SK-N-SH treated with all-trans-retinoic acid at 6 μM for 48 hours (cell line): Measurements from ENCODE around the gene CBL.

ENCODE experiments used
- ATAC-seq: fragments of 200-7000 bp; cut with Tn5 transposase; 3 replicates; pipeline ENCODE4 v1.9.1; 2020; ENCODE audit warnings: mild to moderate bottlenecking, moderate library complexity
- ARNTL ChIP-seq: fragments of 450-650 bp; formaldehyde crosslinking; IDR thresholded peaks from 2 replicates; pipeline ENCODE4 v1.5.0; 2020; ENCODE audit warnings: low read depth, mild to moderate bottlenecking, moderate library complexity, borderline replicate concordance
- BACH2 ChIP-seq: fragments of 250-450 bp; sonication (Bioruptor Pico); IDR thresholded peaks from 2 replicates; pipeline ENCODE4 v1.9.0; 2021; ENCODE audit warnings: mild to moderate bottlenecking, borderline replicate concordance
- CSDC2 ChIP-seq: fragments of 250-450 bp; sonication (Bioruptor Pico); IDR thresholded peaks from 2 replicates; pipeline ENCODE4 v1.5.0; 2020; ENCODE audit warnings: mild to moderate bottlenecking, moderate library complexity
- GLIS3 ChIP-seq: fragments of 250-450 bp; sonication (Bioruptor Pico); IDR thresholded peaks from 2 replicates; pipeline ENCODE4 v1.5.0; 2020; ENCODE audit warnings: mild to moderate bottlenecking, moderate library complexity
- ISL1 ChIP-seq: fragments of 250-450 bp; sonication (Bioruptor Pico); IDR thresholded peaks from 2 replicates; pipeline ENCODE4 v2.1.2; 2022; ENCODE audit warnings: mild to moderate bottlenecking, moderate library complexity
- PPARA ChIP-seq: fragments of 250-450 bp; sonication (Bioruptor Pico); IDR thresholded peaks from 2 replicates; pipeline ENCODE4 v1.5.0; 2020; ENCODE audit warnings: mild to moderate bottlenecking, borderline replicate concordance
- RARB ChIP-seq: fragments of 250-450 bp; sonication (Bioruptor Pico); IDR thresholded peaks from 2 replicates; pipeline ENCODE4 v1.8.0; 2021; ENCODE audit warnings: mild to moderate bottlenecking, moderate library complexity
- SNAI2 ChIP-seq: fragments of 250-450 bp; sonication (Bioruptor Pico); IDR thresholded peaks from 2 replicates; pipeline ENCODE4 v1.5.0; 2020; ENCODE audit warnings: mild to moderate bottlenecking, moderate library complexity
- TCF4 ChIP-seq: fragments of 250-450 bp; sonication (Bioruptor Pico); IDR thresholded peaks from 2 replicates; pipeline ENCODE4 v1.8.0; 2021; ENCODE audit warnings: mild to moderate bottlenecking, moderate library complexity, borderline replicate concordance
- TOX ChIP-seq: fragments of 250-450 bp; sonication (Bioruptor Pico); IDR thresholded peaks from 2 replicates; pipeline ENCODE4 v1.8.0; 2021; ENCODE audit warnings: mild to moderate bottlenecking, moderate library complexity, borderline replicate concordance
- ZC3H10 ChIP-seq: fragments of 250-450 bp; sonication (Bioruptor Pico); IDR thresholded peaks from 2 replicates; pipeline ENCODE4 v1.5.1; 2021; ENCODE audit warnings: mild to moderate bottlenecking, moderate library complexity
- ZFP3 ChIP-seq: fragments of 250-450 bp; sonication (Bioruptor Pico); IDR thresholded peaks from 2 replicates; pipeline ENCODE4 v1.5.0; 2020; ENCODE audit warnings: mild to moderate bottlenecking, moderate library complexity
- ZFP30 ChIP-seq: fragments of 450-650 bp; formaldehyde crosslinking; IDR thresholded peaks from 2 replicates; pipeline ENCODE4 v1.5.0; 2022; ENCODE audit warnings: mild to moderate bottlenecking, moderate library complexity
- ZNF565 ChIP-seq: fragments of 450-650 bp; formaldehyde crosslinking; conservative IDR thresholded peaks from 2 replicates; pipeline ENCODE4 v1.5.0; 2020; ENCODE audit warnings: low read depth, mild to moderate bottlenecking, moderate library complexity
- ZNF70 ChIP-seq: fragments of 450-650 bp; formaldehyde crosslinking; IDR thresholded peaks from 2 replicates; pipeline ENCODE4 v1.5.0; 2020; ENCODE audit warnings: mild to moderate bottlenecking, moderate library complexity
- ZNF8 ChIP-seq: fragments of 450-650 bp; formaldehyde crosslinking; IDR thresholded peaks from 2 replicates; pipeline ENCODE4 v1.5.0; 2020; ENCODE audit warnings: mild to moderate bottlenecking, moderate library complexity
- TF ChIP-seq, protein P1 (sequence below): fragments of 250-450 bp; sonication (Bioruptor Pico); IDR thresholded peaks from 2 replicates; pipeline ENCODE4 v1.5.0; 2020; ENCODE audit warnings: mild to moderate bottlenecking, moderate library complexity
- TF ChIP-seq, protein P2 (sequence below): fragments of 250-450 bp; sonication (Bioruptor Pico); IDR thresholded peaks from 2 replicates; pipeline ENCODE4 v1.5.1; 2021; ENCODE audit warnings: mild to moderate bottlenecking, moderate library complexity
- TF ChIP-seq, protein P3 (sequence below): fragments of 250-450 bp; sonication (Bioruptor Pico); IDR thresholded peaks from 2 replicates; pipeline ENCODE4 v1.5.1; 2020; ENCODE audit warnings: low read depth, mild to moderate bottlenecking, moderate library complexity
- TF ChIP-seq, protein P4 (sequence below): fragments of 250-450 bp; sonication (Bioruptor Pico); IDR thresholded peaks from 2 replicates; pipeline ENCODE4 v1.8.0; 2020; ENCODE audit warnings: mild to moderate bottlenecking, moderate library complexity, borderline replicate concordance
- TF ChIP-seq, protein P5 (sequence below): fragments of 250-450 bp; sonication (Bioruptor Pico); IDR thresholded peaks from 2 replicates; pipeline ENCODE4 v1.8.0; 2021; ENCODE audit warnings: low read depth, mild to moderate bottlenecking, moderate library complexity, borderline replicate concordance

CBL gene

DNA sequence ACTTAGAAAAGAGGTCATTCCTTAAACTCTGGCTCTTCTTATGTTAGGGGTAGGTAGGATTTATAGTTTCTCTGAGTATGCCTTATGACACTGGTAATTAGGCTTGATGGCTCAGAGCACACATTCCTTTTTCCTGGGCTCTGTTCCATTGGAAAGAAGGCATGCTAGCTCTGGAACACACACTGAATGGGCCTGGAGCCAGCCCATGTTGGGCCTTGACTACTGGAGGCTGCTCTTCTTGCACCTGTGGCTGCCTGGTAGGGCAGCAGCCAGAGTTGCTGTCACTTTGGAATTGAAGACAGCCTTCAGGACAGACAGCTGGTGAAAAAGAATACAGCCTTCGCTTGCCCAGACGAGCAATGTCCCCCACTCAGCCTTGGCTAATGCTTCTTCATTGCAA, 92.6 kb downstream of the CBL start:
- no peak for ATAC-seq
- TF ChIP-seq SNAI2 (no peak), GLIS3 (CRISPR knock-in tag) (no peak), ZFP3 (CRISPR knock-in tag) (no peak), BACH2 (CRISPR knock-in tag) (no peak), ZNF70 (no peak), ZNF565 (no peak), RARB (CRISPR knock-in tag) (no peak), PPARA (no peak), ARNTL (CRISPR knock-in tag) (no peak), ISL1 (CRISPR knock-in tag) (no peak), ZFP30 (CRISPR knock-in tag) (no peak)
- TF ChIP-seq, protein P1, sequence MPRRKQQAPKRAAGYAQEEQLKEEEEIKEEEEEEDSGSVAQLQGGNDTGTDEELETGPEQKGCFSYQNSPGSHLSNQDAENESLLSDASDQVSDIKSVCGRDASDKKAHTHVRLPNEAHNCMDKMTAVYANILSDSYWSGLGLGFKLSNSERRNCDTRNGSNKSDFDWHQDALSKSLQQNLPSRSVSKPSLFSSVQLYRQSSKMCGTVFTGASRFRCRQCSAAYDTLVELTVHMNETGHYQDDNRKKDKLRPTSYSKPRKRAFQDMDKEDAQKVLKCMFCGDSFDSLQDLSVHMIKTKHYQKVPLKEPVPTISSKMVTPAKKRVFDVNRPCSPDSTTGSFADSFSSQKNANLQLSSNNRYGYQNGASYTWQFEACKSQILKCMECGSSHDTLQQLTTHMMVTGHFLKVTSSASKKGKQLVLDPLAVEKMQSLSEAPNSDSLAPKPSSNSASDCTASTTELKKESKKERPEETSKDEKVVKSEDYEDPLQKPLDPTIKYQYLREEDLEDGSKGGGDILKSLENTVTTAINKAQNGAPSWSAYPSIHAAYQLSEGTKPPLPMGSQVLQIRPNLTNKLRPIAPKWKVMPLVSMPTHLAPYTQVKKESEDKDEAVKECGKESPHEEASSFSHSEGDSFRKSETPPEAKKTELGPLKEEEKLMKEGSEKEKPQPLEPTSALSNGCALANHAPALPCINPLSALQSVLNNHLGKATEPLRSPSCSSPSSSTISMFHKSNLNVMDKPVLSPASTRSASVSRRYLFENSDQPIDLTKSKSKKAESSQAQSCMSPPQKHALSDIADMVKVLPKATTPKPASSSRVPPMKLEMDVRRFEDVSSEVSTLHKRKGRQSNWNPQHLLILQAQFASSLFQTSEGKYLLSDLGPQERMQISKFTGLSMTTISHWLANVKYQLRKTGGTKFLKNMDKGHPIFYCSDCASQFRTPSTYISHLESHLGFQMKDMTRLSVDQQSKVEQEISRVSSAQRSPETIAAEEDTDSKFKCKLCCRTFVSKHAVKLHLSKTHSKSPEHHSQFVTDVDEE, result no peak
- TF ChIP-seq, protein P2, sequence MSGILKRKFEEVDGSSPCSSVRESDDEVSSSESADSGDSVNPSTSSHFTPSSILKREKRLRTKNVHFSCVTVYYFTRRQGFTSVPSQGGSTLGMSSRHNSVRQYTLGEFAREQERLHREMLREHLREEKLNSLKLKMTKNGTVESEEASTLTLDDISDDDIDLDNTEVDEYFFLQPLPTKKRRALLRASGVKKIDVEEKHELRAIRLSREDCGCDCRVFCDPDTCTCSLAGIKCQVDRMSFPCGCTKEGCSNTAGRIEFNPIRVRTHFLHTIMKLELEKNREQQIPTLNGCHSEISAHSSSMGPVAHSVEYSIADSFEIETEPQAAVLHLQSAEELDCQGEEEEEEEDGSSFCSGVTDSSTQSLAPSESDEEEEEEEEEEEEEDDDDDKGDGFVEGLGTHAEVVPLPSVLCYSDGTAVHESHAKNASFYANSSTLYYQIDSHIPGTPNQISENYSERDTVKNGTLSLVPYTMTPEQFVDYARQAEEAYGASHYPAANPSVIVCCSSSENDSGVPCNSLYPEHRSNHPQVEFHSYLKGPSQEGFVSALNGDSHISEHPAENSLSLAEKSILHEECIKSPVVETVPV (CRISPR knock-in tag), result no peak
- TF ChIP-seq, all 23 proteins: peak for 0

DNA sequence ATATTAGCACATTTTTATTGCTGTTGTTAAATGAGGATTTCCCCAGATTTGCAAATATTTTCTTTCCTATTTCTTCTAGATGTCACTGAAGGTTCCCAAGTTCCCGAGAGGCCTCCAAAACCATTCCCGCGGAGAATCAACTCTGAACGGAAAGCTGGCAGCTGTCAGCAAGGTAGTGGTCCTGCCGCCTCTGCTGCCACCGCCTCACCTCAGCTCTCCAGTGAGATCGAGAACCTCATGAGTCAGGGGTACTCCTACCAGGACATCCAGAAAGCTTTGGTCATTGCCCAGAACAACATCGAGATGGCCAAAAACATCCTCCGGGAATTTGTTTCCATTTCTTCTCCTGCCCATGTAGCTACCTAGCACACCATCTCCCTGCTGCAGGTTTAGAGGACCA, 93.3 kb downstream of the CBL start:
- TF ChIP-seq, protein P3, sequence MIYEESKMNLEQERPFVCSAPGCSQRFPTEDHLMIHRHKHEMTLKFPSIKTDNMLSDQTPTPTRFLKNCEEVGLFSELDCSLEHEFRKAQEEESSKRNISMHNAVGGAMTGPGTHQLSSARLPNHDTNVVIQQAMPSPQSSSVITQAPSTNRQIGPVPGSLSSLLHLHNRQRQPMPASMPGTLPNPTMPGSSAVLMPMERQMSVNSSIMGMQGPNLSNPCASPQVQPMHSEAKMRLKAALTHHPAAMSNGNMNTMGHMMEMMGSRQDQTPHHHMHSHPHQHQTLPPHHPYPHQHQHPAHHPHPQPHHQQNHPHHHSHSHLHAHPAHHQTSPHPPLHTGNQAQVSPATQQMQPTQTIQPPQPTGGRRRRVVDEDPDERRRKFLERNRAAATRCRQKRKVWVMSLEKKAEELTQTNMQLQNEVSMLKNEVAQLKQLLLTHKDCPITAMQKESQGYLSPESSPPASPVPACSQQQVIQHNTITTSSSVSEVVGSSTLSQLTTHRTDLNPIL (CRISPR knock-in tag), result no peak
- TF ChIP-seq ZNF8 (no peak), ZNF565 (no peak), ZC3H10 (no peak), ZFP3 (CRISPR knock-in tag) (no peak), PPARA (no peak), ISL1 (CRISPR knock-in tag) (no peak), TCF4 (CRISPR knock-in tag) (no peak), CSDC2 (CRISPR knock-in tag) (no peak), TOX (CRISPR knock-in tag) (no peak), BACH2 (CRISPR knock-in tag) (no peak), ZNF70 (no peak), ARNTL (CRISPR knock-in tag) (no peak), GLIS3 (CRISPR knock-in tag) (no peak)
- TF ChIP-seq, protein P1, result no peak
- TF ChIP-seq, protein P2 (CRISPR knock-in tag), result no peak
- TF ChIP-seq, protein P4, sequence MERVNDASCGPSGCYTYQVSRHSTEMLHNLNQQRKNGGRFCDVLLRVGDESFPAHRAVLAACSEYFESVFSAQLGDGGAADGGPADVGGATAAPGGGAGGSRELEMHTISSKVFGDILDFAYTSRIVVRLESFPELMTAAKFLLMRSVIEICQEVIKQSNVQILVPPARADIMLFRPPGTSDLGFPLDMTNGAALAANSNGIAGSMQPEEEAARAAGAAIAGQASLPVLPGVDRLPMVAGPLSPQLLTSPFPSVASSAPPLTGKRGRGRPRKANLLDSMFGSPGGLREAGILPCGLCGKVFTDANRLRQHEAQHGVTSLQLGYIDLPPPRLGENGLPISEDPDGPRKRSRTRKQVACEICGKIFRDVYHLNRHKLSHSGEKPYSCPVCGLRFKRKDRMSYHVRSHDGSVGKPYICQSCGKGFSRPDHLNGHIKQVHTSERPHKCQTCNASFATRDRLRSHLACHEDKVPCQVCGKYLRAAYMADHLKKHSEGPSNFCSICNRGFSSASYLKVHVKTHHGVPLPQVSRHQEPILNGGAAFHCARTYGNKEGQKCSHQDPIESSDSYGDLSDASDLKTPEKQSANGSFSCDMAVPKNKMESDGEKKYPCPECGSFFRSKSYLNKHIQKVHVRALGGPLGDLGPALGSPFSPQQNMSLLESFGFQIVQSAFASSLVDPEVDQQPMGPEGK (CRISPR knock-in tag), result no peak
- TF ChIP-seq, protein P5, sequence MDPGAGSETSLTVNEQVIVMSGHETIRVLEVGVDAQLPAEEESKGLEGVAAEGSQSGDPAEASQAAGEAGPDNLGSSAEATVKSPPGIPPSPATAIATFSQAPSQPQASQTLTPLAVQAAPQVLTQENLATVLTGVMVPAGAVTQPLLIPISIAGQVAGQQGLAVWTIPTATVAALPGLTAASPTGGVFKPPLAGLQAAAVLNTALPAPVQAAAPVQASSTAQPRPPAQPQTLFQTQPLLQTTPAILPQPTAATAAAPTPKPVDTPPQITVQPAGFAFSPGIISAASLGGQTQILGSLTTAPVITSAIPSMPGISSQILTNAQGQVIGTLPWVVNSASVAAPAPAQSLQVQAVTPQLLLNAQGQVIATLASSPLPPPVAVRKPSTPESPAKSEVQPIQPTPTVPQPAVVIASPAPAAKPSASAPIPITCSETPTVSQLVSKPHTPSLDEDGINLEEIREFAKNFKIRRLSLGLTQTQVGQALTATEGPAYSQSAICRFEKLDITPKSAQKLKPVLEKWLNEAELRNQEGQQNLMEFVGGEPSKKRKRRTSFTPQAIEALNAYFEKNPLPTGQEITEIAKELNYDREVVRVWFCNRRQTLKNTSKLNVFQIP, result no peak
- no peak for ATAC-seq
